GM21723 (cell line): ENCODE results near the gene EFHC1.
A peak's percentile ranks its signal among the peaks of the same experiment; 100 is the strongest.

Source experiments
- ATAC-seq: cut with Tn5 transposase; IDR thresholded peaks from one replicate; pipeline ENCODE4 v1.9.1; 2021; ENCODE audit warnings: mild to moderate bottlenecking, moderate library complexity; ENCODE audit not compliant: unreplicated experiment

The EFHC1 gene

GRCh38 chr6:52395969-52396368, 24.2 kb upstream of the EFHC1 start:
- ATAC-seq, result no peak

DNA sequence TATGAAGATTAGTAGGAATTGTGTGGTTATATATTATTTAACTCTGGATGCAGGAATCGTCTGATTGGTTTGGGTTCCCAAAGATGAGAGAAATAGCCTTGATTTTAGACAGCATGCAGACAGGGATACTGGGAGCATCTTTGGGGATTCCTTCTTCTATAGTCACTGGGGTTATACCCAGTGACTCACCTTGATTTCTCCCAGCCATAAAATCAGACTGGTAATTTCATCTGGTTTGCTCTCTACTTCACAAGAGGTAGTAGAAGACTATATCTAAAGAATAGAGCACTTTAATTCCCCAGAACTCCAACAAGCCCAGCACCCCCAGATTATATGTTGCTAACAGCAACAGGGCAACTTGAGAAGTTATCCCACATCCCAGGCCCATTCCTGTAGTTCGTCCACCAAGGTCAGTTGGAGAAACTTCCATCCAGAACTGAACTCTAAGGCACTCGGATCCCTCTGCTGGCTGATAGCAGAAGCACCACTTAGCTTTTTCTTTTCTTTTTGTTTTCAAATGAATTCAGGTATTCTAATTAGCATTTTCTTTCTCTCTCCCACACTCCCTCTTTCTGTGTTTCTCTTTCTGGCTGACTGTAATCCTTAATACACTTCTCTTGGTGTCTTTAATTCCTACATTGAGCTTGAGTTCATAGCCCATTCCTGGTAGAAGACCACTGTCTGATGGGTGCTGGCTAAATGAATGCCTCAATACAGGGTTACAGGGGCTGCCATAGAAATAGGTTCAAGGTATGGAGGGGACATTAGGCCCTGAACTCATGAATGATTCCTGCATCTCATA, 20.4 kb upstream of the EFHC1 start:
- ATAC-seq, result peak; percentile 58

DNA sequence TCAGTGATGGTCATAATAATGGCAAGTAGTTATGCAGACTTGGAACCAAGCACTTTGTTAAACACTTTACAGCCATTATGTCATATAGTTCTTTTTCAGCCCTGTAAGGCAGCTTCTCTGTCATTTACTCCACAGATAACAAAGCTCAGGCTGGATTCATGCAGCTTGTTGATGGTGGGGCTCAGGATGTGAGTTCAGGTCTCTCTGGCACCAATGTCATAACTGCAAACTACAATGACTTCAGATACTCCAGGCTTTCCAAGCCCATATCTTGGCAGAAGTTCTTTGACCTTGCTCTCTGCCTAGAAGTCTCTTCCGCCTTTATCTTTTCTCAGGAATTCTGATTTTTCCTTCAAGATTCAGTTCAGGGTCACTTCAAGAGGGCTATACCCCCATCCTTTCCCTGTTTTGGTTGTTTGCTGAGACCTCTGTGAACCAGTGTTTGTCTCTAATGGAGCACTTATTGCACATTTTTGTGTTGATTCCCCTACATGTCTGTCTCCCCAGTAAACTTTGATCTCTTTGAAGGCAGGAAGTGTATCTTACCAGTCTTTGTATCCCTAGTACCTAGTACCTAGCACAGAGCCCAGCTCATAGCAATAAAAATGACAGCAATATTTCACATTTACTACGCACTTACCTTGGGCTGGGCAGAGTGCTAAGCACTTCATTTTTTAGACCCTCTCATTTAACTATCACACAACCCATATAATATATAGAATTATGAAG, 19.7 kb upstream of the EFHC1 start:
- ATAC-seq, result no peak

DNA sequence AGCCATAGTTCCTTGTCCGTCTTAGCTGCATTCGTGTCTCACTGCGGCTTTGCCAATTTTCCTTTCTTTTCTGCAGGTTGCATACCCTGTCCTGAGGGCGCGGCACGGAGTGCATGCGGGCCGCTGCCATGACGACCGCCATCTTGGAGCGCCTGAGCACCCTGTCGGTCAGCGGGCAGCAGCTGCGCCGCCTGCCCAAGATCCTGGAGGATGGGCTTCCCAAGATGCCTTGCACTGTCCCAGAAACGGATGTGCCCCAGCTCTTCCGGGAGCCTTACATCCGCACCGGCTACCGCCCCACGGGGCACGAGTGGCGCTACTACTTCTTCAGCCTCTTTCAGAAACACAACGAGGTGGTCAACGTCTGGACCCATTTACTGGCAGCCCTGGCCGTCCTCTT, 17.1 kb upstream of the EFHC1 start:
- no peak for ATAC-seq

GRCh38 chr6:52403627-52404026, 16.5 kb upstream of the EFHC1 start:
- no peak for ATAC-seq

DNA sequence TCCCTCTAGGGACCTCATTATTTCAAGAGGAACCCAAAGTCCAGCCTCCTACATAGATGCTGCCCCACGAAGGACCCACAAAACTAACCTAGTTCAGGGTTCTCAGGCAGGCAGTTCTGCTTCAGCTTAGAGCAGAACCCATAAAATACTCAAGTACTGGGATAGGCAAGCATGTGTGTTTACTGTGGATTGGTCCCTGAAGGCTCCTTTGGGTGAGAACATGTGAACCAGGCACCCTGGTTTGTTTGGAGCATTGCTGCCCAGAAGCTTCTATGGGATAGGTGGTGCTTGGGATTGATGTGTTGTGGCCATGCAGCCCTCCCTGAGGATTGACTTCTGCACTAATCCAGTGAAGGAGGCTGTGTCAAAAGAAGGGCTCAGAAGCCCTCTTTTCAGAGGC, 14.9 kb upstream of the EFHC1 start:
- no peak for ATAC-seq

DNA sequence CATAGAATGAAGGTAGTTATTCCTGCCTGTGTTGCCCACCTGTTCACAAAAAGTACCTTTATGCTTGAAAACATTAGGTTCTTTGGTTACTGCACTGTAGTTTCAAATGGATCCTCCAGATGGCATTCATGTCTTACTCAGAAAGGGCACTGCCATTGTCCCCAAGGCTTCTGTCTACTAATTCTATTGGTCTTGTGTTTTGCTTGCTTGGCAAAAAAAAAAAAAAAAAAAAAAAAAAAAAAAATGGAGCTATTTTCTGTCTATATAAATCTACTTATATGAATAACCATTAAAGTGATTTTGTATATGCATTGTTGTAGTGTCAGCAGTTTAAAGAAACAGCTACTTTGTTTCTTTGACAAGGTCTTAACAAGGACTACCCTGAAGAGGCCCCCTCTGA, 12.7 kb upstream of the EFHC1 start:
- ATAC-seq, result peak; percentile 83

GRCh38 chr6:52409499-52409898, 10.6 kb upstream of the EFHC1 start:
- no peak for ATAC-seq

DNA sequence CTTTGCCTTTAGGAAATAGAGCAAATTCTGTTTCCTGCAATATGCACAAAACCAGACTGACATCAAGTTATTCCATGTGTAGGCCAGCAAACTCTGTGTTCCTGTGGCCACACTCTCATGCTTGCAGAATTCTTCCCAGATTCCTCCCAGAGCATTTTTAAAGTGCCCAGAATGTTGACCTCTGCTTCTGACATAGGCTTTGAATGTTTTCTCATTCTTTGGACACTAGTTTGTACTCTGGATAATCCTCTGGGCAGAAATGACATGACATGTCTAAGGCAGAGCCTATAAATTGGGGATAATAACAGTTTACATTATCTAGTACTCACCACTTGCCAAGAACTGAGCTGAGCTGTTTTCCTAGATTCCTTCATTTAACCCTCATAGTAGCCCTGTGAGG, 9.2 kb upstream of the EFHC1 start:
- no peak for ATAC-seq

- no peak for ATAC-seq
Measured at GRCh38 chr6:52411911-52412310, 8.2 kb upstream of the EFHC1 start.

DNA sequence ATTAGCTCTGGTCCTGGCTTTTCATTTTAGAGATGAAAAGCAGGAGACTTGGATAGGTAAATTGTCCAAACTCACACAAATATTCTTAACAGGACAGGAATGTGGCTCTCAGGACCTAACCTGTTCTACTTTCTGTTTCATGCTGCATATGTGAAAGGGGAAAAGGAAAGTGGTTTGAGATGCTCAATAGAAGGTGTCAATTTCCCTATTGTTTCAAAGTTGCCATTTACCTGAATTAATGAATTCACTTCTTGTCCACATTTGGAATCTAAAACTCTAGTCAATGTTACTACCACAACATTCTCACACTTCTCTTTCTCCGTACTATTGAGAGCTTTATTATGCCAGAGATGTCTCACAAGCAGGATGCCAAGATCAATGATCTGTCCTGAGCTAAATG, 4.8 kb upstream of the EFHC1 start:
- no peak for ATAC-seq

DNA sequence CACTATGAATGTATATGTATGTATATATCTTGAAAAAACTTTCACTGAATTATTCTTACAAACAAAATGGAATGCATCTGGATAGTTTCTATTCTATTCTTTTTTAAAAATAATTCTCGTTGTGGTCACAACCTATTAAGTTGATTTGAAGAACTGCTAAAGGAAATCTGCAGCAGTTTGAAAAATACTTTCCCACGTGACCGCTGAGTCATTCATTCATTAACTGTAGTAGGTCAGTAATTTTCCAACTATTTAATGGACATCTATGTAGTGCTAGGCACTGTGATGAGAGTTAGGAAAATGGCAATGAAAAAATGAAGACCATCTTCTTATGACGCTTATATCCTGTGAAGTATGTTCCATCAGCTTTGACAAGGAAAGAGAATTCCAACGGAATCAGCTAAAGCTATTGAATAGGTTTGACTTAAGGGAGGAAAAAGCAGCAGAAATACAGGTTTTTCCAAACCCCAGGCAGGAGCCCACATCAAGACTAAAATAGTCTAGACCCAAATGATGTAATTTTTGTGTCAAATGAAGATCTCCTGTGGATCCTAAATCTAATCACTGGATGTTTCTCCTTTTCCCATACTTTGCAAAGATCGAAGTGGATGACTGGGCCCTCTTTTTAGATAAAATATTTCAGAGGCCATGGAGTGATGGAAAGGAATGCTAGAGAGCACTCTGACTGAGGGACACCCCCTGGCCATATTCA, 4.1 kb upstream of the EFHC1 start:
- ATAC-seq, result no peak

- ATAC-seq, result peak; percentile 29
Measured at GRCh38 chr6:52416629-52417151, 3.5 kb upstream of the EFHC1 start.

DNA sequence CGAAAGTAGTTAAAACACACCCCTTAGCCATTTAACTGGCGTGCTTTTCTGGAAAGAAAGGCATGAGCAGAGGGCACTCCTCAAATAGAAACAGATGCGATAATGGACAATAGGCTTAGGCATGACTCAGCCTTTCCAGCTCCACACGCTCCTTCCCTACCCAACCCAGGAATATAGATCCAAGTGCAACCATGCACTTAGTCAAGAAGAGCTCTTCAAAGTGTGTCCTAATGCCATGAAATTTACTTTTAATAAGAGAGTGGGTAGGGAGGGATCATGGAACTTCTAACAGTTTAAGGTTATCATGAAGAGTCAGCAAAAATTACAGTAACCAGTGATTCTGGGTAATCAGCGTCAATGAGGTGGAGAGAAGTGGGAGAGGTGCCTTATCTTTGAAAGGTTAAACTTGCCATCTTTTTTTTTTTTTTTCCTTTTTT, 2.4 kb upstream of the EFHC1 start:
- ATAC-seq, result no peak

GRCh38 chr6:52418606-52419005, 1.5 kb upstream of the EFHC1 start:
- ATAC-seq, result no peak

DNA sequence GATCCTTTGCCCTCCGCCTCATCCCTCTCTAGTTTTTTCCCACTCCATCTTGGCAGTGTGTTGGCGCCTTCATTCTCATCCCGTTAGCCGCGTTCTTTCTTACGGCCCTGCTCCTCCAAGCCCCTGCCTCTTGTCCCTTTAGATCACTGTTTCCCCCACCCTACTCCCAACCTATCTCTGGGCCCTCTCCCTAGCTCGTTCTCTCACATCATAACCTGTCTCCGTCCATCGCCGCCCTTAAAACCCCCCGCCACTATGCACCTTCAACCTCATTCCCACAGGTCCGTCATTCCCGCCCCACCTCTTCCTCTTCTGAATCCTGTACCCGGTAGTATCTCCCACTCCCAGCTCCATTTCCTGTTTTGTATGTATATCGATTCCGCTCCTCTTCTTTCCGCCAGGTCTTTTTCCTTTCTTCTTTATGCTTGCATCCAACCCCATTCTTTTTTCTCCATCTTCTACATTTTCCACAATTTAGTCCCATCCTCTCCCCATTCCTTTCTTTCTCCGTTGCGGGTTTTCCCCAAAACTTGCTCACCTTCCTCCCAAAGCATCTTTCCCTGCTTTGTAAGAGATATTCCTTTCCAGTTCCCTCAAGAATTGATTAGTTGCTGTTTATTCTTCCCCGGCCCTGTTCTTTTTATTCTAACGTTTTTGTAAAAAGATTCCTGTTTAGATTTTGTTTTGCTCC, 671 bp downstream of the EFHC1 start:
- ATAC-seq, result no peak

GRCh38 chr6:52422156-52422555, 2.0 kb downstream of the EFHC1 start:
- no peak for ATAC-seq

DNA sequence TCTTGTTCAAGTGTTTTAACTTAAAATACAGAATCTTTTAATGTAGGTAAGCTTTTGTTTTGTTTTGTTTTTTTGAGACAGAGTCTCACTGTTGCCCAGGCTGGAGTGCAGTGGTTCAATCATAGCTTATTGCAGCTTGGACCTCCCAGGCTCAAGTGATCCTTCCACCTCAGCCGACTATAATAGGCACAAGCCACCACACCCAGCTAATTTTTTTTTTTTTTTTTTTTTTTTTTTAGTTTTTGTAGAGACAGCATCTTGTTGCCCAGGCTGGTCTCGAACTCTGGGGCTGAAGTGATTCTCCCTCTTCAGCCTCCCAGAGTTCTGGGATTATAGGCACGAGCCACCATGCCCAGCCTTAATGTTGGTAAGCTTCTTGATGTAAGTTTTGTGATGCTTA, 3.3 kb downstream of the EFHC1 start:
- ATAC-seq, result no peak

- ATAC-seq, result no peak
Measured at GRCh38 chr6:52423971-52424381, 3.8 kb downstream of the EFHC1 start.

- no peak for ATAC-seq
Measured at GRCh38 chr6:52424513-52424912, 4.4 kb downstream of the EFHC1 start.

DNA sequence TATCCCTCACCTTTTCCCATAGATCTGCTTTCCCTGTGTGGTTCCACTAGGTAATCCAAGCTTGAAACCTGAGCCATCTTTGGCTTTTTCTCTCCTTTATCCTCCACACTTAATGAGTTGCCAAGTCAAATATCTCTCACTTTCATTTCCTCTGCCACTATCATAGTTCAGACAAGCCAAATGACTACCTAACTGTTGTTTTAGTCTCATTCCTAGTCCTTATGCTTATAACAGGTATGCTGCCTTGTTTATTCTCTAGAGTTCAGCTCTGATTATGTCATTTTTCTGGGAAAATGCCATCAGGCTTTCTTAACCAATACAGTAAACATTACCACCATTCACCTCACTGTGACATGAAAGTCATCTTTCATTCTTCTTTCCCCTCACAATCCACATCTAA, 6.5 kb downstream of the EFHC1 start:
- ATAC-seq, result peak; percentile 49
